Umbilical cord (tissue), 2 donors: ENCODE measurements around the gene FDX1. TPM values are rescaled to one million over a fixed set of nuclear protein-coding genes. Genes with fewer than 3 reads are reported as not detected.

Source experiments
- DNase-seq: peaks from one replicate; pipeline ENCODE4 v3.0.0-alpha.2; 2015; ENCODE audit warnings: low spot score
- total RNA-seq: library from RNA; depleted of rRNA; stranded (reverse); fragments of >200 nt; gene quantifications from one replicate; pipeline ENCODE4 v1.2.3, GENCODE V29; 2014; ENCODE audit warnings: low replicate concordance; ENCODE audit not compliant: insufficient read depth

FDX1 gene
- total RNA-seq, 1 donor from 2014 or later, result 9.6 TPM

- no peak for DNase-seq
Observed at GRCh38 chr11:110507328-110507727, 77.6 kb downstream of the FDX1 start.

DNA sequence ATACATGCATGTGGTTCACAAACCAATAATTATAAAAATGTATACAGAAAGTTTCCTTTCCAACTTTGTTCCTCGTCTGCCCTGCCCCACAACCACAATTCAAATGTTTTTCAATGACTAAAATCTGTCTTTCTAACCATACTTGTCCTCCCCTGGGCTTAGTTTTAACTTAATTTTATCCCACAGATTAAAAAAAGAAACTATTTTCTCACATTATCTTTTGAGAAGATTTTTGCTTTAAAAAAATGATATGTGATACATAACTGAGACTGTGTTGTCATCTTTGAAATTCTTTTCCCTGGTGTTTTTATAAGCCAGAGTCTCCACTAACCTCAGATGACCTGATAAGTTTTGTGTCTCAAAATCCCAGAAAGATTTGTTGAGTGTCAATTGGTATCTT, 79.0 kb downstream of the FDX1 start:
- DNase-seq, result peak; percentile 30

DNA sequence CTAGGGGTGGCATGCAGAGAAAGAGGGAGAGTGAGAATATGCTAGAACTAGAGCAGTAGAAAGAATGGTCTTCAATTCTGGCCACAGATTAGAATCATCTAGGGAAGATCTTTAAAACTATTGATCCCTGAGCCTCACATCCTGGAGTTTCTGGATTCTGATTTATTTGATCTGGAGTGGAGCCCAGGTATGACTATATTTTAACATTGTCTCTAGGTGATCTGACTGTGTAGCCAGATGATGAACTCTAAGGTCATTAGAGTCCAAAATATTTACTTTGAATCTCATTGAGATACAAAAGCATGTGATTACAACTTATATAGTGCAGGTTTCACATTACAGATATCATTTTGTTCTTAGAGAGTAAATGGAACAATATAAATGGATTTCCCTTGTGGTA, 79.7 kb downstream of the FDX1 start:
- DNase-seq, result no peak

GRCh38 chr11:110512026-110512425, 82.3 kb downstream of the FDX1 start:
- no peak for DNase-seq

DNA sequence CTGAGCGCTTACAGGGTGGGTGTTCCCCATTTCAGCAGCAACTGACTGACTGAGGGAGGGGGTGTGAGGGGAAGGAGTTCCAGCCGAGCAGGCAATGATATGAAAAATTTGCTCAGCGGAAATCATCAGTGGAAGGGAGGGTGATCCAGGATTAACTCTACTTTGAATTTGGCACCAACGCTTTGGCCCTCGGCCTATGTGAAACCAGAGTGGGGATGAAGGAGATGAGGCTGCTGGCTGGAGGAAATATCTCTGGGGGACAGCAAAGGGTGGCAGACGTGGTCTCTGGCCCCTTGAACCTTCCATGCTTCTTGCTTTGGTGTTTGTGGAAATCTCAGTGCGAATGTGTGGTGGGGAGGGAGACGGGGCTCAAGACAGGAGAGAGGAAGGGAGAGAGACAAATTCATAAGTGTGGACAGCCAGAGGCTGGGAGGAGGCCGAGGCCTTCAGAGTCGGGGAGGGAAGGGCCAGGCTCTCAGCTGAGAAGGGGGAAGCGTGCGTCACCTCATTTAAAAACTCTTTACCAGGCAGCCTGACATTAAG, 83.6 kb downstream of the FDX1 start:
- peak; percentile 83 for DNase-seq

DNA sequence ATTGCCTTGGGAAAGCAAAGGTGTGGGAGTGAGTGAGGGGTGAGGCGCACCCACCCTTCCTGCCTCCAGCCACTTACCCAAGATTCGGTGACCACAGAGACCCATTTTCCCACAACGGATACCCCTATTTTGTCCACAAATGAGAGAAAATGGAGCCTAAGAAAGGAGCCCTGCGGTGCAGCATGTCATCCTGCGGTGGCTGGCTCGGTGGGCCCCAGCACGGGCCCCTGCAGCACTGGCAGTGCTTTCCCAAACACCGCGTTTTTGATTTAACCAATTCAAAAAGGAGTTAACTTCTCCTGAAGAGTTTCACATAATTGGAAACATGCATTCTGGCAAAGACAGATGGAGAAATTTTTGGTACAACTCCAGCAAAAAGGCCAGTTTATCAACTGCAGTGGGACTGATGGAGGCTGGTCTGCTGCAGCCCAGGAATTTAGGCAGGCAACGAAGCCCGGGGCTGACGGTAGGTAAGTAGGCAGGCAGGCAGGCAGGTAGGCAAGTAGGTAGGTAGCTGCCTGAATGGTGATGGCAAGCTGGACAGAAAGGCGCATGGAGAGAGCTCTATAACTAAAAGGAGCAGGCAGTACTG, 84.2 kb downstream of the FDX1 start:
- DNase-seq, result peak; percentile 87

Other genes with a start within 250 kb of the FDX1 start
- 140 TPM for gene RDX, start 133.3 kb upstream of the FDX1 start, total RNA-seq